Upper lobe of left lung (tissue), 4 donors: Measurements from ENCODE around the gene HGD.

ENCODE experiments used
- EP300 ChIP-seq, 4 donors: sonication (generic); formaldehyde crosslinking; IDR thresholded peaks; one replicate each; pipeline ENCODE4 v1.5.1; 2017; ENCODE audit warnings: antibody characterized with exemption in 4 of 4, control low read depth in 2 of 4
- POLR2A ChIP-seq, 4 donors: fragments of 450-650 bp; IDR thresholded peaks; one replicate each; pipeline ENCODE4 v1.5.1; 2016 to 2017; ENCODE audit warnings: antibody characterized with exemption in 4 of 4, mild to moderate bottlenecking in 2 of 4
- POLR2AphosphoS5 ChIP-seq, 2 donors: sonication (generic); formaldehyde crosslinking; IDR thresholded peaks; one replicate each; pipeline ENCODE4 v1.5.1; 2017; ENCODE audit warnings: antibody characterized with exemption in 2 of 2
- TF ChIP-seq, protein P1 (sequence below), 6 experiments: fragments of 450-650 bp in 4 of 6; fragments of 200-600 bp in 2 of 6; sonication (generic) in 2 of 6; IDR thresholded peaks; one replicate each; pipeline ENCODE4 v1.5.1; 2016 to 2019; ENCODE audit warnings: antibody characterized with exemption in 6 of 6

DNA sequence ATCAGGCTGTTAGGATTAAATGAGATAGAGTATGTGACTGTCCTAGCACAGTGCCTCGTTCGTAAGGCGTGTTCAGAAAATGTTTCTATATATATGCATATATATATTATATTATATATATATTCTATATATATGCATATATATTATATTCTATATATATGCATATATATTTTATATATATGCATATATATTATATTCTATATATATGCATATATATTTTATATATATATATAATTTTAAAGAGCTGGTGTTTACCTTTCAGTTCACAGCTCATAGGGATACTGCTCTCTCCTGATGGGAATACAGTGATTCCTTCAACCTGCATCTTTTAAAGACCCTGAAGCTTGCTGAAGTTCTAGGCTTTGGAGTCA lies 85.2 kb downstream of the HGD start:
- TF ChIP-seq, protein P1, sequence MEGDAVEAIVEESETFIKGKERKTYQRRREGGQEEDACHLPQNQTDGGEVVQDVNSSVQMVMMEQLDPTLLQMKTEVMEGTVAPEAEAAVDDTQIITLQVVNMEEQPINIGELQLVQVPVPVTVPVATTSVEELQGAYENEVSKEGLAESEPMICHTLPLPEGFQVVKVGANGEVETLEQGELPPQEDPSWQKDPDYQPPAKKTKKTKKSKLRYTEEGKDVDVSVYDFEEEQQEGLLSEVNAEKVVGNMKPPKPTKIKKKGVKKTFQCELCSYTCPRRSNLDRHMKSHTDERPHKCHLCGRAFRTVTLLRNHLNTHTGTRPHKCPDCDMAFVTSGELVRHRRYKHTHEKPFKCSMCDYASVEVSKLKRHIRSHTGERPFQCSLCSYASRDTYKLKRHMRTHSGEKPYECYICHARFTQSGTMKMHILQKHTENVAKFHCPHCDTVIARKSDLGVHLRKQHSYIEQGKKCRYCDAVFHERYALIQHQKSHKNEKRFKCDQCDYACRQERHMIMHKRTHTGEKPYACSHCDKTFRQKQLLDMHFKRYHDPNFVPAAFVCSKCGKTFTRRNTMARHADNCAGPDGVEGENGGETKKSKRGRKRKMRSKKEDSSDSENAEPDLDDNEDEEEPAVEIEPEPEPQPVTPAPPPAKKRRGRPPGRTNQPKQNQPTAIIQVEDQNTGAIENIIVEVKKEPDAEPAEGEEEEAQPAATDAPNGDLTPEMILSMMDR (IDR thresholded peaks at IDR 0.05): no peak
- TF ChIP-seq POLR2AphosphoS5 (IDR thresholded peaks at IDR 0.05) (no peak), EP300 (IDR thresholded peaks at IDR 0.05) (no peak), POLR2A (IDR thresholded peaks at IDR 0.05) (no peak)
